HG03575 (cell line): Measurements from ENCODE around the gene KRT79.
"Not testable (repeated sequence)": the region's sequence is repeated elsewhere in the genome, so short reads cannot be mapped to it uniquely, and the experiment has no call there.

Experiments used
- ATAC-seq: cut with Tn5 transposase; IDR thresholded peaks from one replicate; pipeline ENCODE4 v1.9.1; 2021; ENCODE audit not compliant: unreplicated experiment, insufficient number of reproducible peaks, low FRiP score; ENCODE audit errors: extremely low read depth

KRT79 gene

DNA sequence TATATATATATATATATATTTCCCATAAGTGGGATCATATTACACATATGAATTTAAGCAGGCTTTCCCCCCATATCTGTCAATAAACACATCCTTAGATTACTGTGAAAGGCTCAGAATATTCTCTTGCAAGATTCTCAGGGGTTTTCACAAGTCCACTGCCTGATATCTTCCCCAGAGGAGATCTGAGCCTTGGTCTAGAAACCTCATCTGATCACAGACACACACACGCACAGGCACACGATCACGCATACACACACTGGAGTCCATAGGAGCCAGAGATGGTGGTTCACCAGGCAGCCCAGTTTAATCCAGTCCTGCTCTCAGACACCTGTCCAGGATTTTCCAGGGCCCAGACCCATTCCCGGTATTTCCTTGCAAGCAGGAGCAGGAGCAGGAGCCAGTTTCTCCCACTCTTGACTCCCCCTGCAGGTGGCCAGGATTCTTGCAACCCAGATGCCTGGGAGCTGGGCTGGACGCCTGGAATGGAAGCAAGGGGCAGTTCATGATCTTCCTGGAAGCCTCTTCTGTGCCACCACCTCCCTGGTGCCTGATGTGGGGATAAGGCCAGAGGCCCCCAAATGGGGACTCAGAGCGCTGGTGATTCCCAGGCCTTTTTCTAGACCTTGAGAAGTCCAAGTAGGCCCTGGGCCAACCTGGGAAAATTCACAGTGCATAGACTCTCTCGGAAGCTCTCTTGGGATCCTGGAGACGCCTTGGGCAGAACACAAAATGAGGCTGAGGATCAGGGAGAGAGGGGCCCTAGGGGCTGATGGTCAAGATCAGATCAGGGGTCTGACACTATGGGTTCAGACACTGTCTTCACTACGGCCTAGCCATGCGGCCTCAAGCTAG is 31.2 kb upstream of the KRT79 start:
- no peak for ATAC-seq

DNA sequence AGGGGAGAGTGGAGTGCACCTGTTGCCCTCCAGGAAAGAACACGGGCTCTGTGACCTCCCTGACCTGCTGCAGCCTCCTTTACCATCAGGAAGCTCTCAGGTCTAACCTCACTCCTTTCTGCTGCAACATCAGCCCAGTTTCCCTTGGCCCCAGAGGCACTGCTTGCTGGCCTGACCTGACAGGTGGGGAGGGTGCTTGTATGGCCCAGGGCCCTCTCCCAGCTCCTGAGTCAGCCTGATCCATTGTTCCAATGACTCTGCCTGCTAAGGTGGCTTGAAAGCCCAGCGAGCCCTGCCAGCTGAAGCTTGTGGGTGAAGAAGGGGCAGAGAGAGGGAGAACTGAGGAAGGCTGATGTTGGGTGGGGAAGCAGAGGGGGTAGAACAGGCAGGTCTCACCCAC is 27.9 kb upstream of the KRT79 start:
- ATAC-seq, result no peak

- no peak for ATAC-seq
These were observed 27.4 kb upstream of the KRT79 start for GRCh38 chr12:52861511-52861910.

- ATAC-seq, result no peak
These were observed 26.2 kb upstream of the KRT79 start for GRCh38 chr12:52860102-52860823.

GRCh38 chr12:52857500-52857899 is 23.4 kb upstream of the KRT79 start:
- no peak for ATAC-seq

DNA sequence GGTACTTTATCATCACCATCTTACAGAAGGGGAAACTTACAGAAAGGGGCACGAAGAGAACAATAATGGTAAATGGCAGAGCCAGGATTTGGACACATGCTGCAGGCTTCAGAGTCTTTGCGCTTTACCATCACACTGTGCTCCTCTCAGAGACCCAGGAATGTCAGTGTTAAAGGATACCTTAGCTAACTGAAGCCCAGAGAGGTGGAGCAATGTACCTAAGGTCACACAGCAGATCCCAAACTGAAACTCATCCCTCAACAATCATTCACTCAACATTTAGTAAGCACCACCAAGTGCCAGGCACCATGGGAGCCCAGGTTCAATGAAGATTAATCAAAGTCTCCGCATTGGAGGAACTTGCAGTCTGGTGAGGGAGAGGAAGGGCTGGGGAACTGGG is 22.7 kb upstream of the KRT79 start:
- ATAC-seq, result no peak

DNA sequence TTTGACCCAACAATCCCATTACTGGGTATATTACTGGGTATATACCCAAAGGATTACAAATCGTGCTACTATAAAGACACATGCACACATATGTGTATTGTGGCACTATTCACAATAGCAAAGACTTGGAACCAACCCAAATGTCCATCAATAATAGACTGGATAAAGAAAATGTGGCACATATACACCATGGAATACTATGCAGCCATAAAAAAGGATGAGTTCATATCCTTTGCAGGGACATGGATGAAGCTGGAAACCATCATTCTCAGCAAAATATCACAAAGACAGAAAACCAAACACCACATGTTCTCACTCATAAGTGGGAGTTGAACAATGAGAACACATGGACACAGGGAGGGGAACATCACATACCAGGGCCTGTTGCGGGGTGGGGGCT is 22.0 kb upstream of the KRT79 start:
- not testable (repeated sequence) for ATAC-seq

GRCh38 chr12:52851787-52852186 is 17.7 kb upstream of the KRT79 start:
- ATAC-seq, result no peak

DNA sequence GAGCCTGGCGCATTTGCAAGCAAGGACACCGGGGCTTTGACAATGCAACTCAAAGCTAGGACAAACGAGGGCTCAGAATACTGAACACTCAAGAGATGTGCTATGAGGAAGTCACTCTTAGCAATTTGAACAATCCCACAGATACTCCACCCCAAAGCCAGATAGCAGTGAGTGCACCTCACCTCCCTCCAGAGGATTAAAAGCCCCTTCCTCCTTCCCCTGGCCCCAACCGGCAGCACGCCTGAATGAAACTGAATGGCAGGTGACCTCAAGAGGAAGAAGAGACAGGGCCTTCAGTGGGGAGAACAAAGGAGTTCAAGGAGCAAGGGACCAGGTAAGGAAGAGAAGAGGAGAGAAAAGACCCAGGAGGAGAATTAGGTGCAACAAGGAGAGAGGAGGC is 16.6 kb upstream of the KRT79 start:
- ATAC-seq, result no peak

DNA sequence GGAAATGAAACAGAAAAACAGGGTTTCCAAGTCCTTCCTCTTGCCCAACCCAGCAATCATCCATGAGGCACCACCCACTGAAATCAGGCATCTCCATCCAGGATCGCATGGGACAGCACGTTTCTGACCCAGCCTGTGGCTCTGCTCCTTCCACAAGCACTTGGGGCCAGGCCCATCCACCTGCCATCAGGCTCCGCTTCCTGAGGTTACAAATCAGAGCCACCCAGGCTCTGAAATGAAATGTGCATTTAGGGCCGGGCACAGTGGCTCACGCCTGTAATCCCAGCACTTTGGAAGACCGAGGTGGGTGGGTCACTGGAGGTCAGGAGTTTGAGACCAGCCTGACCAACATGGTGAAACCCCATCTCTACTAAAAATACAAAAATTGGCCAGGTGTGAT is 15.4 kb upstream of the KRT79 start:
- ATAC-seq, result no peak

GRCh38 chr12:52848661-52849255 is 14.6 kb upstream of the KRT79 start, which contains the start of gene KRT78:
TSS of gene KRT78 (minus strand) at chr12:52848994. CDS start at chr12:52848930, 64 bp downstream.
- no peak for ATAC-seq

- ATAC-seq, result no peak
These were observed 13.4 kb upstream of the KRT79 start for GRCh38 chr12:52847335-52848102.

DNA sequence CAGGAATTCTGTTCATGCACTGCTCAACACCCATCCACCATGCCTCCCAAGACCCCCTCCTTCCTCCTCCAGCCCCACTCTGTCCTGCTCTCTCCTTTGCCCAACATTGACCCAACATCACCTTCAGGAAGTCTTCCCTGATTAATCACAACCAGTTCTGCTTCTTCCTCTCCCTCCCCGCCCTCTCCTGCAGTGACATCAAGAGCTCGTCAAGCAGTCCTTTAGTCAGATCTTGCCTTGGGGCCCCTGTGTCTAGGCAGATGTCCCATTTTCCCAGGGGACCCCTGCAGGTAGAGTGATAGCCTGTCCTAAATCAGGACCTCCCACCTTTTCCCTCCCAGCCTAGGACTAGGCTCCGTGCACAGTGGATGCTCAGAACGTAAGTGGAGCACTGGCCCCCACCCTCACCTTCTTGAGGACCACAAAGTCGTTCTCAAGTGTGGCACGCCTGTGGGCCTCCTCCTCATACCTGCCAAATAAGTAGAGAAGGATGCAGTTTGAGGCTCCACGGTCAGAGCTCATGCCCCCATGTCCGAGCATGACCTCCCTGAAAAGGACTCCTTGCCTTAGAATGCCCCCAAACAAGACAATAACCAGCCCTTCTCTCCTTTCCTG is 12.4 kb upstream of the KRT79 start:
- no peak for ATAC-seq

GRCh38 chr12:52845946-52846345 is 11.8 kb upstream of the KRT79 start:
- no peak for ATAC-seq

- no peak for ATAC-seq
These were observed 10.3 kb upstream of the KRT79 start for GRCh38 chr12:52844386-52844785.

- no peak for ATAC-seq
These were observed 5.5 kb upstream of the KRT79 start for GRCh38 chr12:52839436-52840105.

DNA sequence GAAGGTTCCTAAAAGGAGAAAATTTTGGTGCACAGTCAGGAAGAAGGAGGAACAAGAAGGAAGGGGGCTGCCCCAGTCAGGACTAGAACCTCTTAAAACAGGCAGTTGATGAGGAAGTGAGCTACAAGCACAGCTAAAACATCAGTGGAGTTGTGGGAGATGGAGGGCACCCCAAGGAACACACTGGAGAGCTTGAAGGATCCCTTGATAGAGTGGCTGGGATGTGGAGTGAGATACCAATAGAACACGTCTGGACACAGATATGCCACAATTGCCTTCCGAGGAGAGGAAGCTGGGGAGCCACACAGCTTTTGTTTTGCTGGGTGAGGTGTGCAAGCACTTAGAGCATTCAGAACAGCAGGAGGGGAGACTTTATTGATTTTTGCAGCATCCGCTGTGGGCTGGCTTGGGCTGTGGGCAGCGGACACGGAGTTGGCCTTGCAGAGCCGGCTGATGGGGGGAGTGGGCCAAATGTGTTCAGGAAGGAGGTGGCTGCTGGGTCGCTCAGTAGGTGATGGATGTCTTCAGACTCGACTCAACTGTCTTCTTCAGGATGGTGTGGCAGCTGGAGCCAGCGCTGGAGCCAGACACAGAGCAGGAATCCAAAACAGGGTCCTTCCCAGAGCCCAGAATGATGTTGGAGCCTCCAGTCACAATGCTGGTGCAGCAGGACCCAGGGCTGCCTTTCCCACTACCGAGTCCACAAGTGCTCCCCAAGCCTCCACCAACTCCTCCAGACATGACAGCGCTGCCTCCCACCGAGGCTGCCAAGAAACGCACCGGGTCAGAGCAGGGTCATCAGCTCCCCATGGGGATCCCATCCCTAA is 4.7 kb upstream of the KRT79 start:
- no peak for ATAC-seq
